SK-N-SH (cell line): ENCODE results near the gene CASS4. TPM values are rescaled to one million over a fixed set of nuclear protein-coding genes. Genes with fewer than 3 reads are reported as not detected.

Experiments used
- CTCF ChIA-PET: fragments of 300-600, 350-600 bp; formaldehyde crosslinking; extraction: SDS; loops from one replicate; lab custom pipeline; 2021; lab: Yijun Ruan, JAX
- POLR2A ChIA-PET: fragments of 350-600 bp; sonication (Branson Sonifier 250); formaldehyde crosslinking; extraction: SDS; loops from one replicate; lab custom pipeline; 2020; ENCODE audit warnings: antibody characterized with exemption, inconsistent platforms; lab: Yijun Ruan, JAX
- DNase-seq: peaks from one replicate; pipeline ENCODE4 v3.0.0; 2012
- H2AFZ ChIP-seq: fragments of 200-600 bp; sonication (generic); 2 replicates; pipeline ENCODE4 v1.8.1; 2016; ENCODE audit warnings: antibody characterized with exemption, mild to moderate bottlenecking, low read depth
- H3F3A ChIP-seq: fragments of 200-600 bp; sonication (generic); replicated peaks from 2 replicates; pipeline ENCODE3; 2016; ENCODE audit warnings: antibody characterized with exemption, mild to moderate bottlenecking; ENCODE audit not compliant: insufficient read depth
- H3K27ac ChIP-seq, 2 experiments: fragments of 200-500 bp in 1 of 2; fragments of 200-600 bp in 1 of 2; sonication (Bioruptor generic) in 1 of 2; sonication (generic), shearing (Covaris generic) in 1 of 2; 2 replicates each; pipeline versions ENCODE4 v1.5.1 to v1.6.1; 2014 to 2016; ENCODE audit warnings: low read depth in 2 of 2, inconsistent platforms in 1 of 2, low read length in 1 of 2, mild to moderate bottlenecking in 1 of 2, mixed read lengths in 1 of 2
- H3K27me3 ChIP-seq: fragments of 200-600 bp; sonication (generic), shearing (Covaris generic); 2 replicates; pipeline ENCODE4 v1.6.1; 2016; ENCODE audit warnings: mixed run types; ENCODE audit not compliant: insufficient read depth
- H3K36me3 ChIP-seq, 2 experiments: fragments of 200-500 bp in 1 of 2; fragments of 200-600 bp in 1 of 2; sonication (Bioruptor generic) in 1 of 2; sonication (generic) in 1 of 2; replicated peaks in 1 of 2; 2 replicates each; pipeline versions ENCODE3 to v1.5.1; 2014 to 2016; ENCODE audit warnings: low read length in 1 of 2, mild to moderate bottlenecking in 1 of 2; ENCODE audit not compliant: insufficient read depth in 2 of 2, control insufficient read depth in 1 of 2
- H3K4me1 ChIP-seq, 2 experiments: fragments of 200-500 bp in 1 of 2; fragments of 200-600 bp in 1 of 2; sonication (Bioruptor generic) in 1 of 2; sonication (generic), shearing (Covaris generic) in 1 of 2; 2 replicates each; pipeline versions ENCODE4 v1.5.1 to v1.6.1; 2014 to 2016; ENCODE audit warnings: low read depth in 1 of 2, low read length in 1 of 2, mixed run types in 1 of 2; ENCODE audit not compliant: insufficient read depth in 2 of 2, control insufficient read depth in 1 of 2
- H3K4me2 ChIP-seq: fragments of 200-600 bp; sonication (generic), shearing (Covaris generic); 2 replicates; pipeline ENCODE4 v1.6.1; 2017; ENCODE audit warnings: mixed run types
- H3K4me3 ChIP-seq, 2 experiments: fragments of 200-500 bp in 1 of 2; fragments of 200-600 bp in 1 of 2; sonication (Bioruptor generic) in 1 of 2; sonication (generic), shearing (Covaris generic) in 1 of 2; 2 replicates each; pipeline versions ENCODE4 v1.5.1 to v1.8.1; 2014 to 2016; ENCODE audit warnings: low read depth in 2 of 2, inconsistent platforms in 1 of 2, low read length in 1 of 2, mild to moderate bottlenecking in 1 of 2, mixed read lengths in 1 of 2, moderate library complexity in 1 of 2
- H3K79me2 ChIP-seq: fragments of 200-600 bp; sonication (generic); 2 replicates; pipeline ENCODE4 v1.8.1; 2017; ENCODE audit warnings: mild to moderate bottlenecking; ENCODE audit not compliant: insufficient read depth
- H3K9ac ChIP-seq: fragments of 200-600 bp; sonication (generic); 2 replicates; pipeline ENCODE4 v1.6.1; 2017; ENCODE audit warnings: mixed run types
- H3K9me2 ChIP-seq: fragments of 200-600 bp; sonication (generic); 2 replicates; pipeline ENCODE4 v1.6.1; 2017; ENCODE audit warnings: mixed run types
- H3K9me3 ChIP-seq: fragments of 200-600 bp; sonication (generic); 2 replicates; pipeline ENCODE4 v1.6.1; 2017; ENCODE audit warnings: mixed run types, mild to moderate bottlenecking, moderate library complexity
- H4K20me1 ChIP-seq: fragments of 200-600 bp; sonication (generic); 2 replicates; pipeline ENCODE4 v1.6.1; 2017; ENCODE audit warnings: mild to moderate bottlenecking, mixed run types; ENCODE audit not compliant: insufficient read depth
- CTCF ChIP-seq: fragments of 200-600 bp; sonication (generic); IDR thresholded peaks from 2 replicates; pipeline ENCODE4 v1.6.1; 2017; ENCODE audit warnings: antibody characterized with exemption, mild to moderate bottlenecking, moderate library complexity
- EZH2phosphoT487 ChIP-seq: fragments of 200-600 bp; sonication (generic); IDR thresholded peaks from 2 replicates; pipeline ENCODE4 v1.6.1; 2017; ENCODE audit warnings: low read depth, mixed run types, mild to moderate bottlenecking, antibody characterized with exemption, moderate library complexity, borderline replicate concordance
- FOSL2 ChIP-seq: IDR thresholded peaks from 2 replicates; pipeline ENCODE4 v1.4.0; 2012; ENCODE audit warnings: low read depth, mild to moderate bottlenecking, moderate library complexity, borderline replicate concordance
- FOXJ3 ChIP-seq: sonication (generic); formaldehyde crosslinking; IDR thresholded peaks from 2 replicates; pipeline ENCODE4 v1.5.1; 2020; ENCODE audit warnings: mild to moderate bottlenecking, missing genetic modification reagents
- FOXM1 ChIP-seq: IDR thresholded peaks from 2 replicates; pipeline ENCODE4 v1.4.0; 2012; ENCODE audit warnings: low read depth, mild to moderate bottlenecking
- GABPA ChIP-seq: IDR thresholded peaks from 2 replicates; pipeline ENCODE4 v1.4.0; 2012; ENCODE audit warnings: low read depth, mild to moderate bottlenecking
- JUND ChIP-seq: IDR thresholded peaks from 2 replicates; pipeline ENCODE4 v1.4.0; 2012
- MXI1 ChIP-seq: IDR thresholded peaks from 2 replicates; pipeline ENCODE4 v1.6.1; 2012; ENCODE audit warnings: mild to moderate bottlenecking, low read depth, low read length, improper control_type of control experiment
- NFIC ChIP-seq: IDR thresholded peaks from 2 replicates; pipeline ENCODE4 v1.4.0; 2012; ENCODE audit warnings: borderline replicate concordance
- NRF1 ChIP-seq: IDR thresholded peaks from 2 replicates; pipeline ENCODE4 v1.6.1; 2012; ENCODE audit warnings: low read depth, mild to moderate bottlenecking, low read length
- RCOR1 ChIP-seq: fragments of 150-350 bp; IDR thresholded peaks from 2 replicates; pipeline ENCODE4 v1.6.1; 2017; ENCODE audit warnings: antibody characterized with exemption, low read length
- REST ChIP-seq: IDR thresholded peaks from 2 replicates; pipeline ENCODE4 v1.6.1; 2012; ENCODE audit warnings: mild to moderate bottlenecking, low read depth, low read length, moderate library complexity
- SIN3A ChIP-seq: IDR thresholded peaks from 2 replicates; pipeline ENCODE4 v1.6.1; 2012; ENCODE audit warnings: low read depth, mild to moderate bottlenecking, low read length, moderate library complexity, borderline replicate concordance
- whole genome bisulfite sequencing: methylation state at CpG from one replicate; pipeline ENCODE4 v1.1.6; 2017; ENCODE audit warnings: low lambda C conversion rate; 5-methylcytosine and 5-hydroxymethylcytosine counted together
- polyA plus RNA-seq, 3 experiments: library from polyadenylated mRNA; depleted of rRNA; stranded (reverse); fragments of >200 nt; gene quantifications; 2 replicates each; pipeline ENCODE4 v1.2.3, GENCODE V29; 2012
- TF ChIP-seq, protein P1 (sequence below): fragments of 150-350 bp; IDR thresholded peaks from 2 replicates; pipeline ENCODE4 v1.6.1; 2016; ENCODE audit warnings: mild to moderate bottlenecking, low read depth, low read length

CASS4 gene
- polyA plus RNA-seq, 1 of the 3 experiments (the other 2 are of a cell fraction), result not detected

DNA sequence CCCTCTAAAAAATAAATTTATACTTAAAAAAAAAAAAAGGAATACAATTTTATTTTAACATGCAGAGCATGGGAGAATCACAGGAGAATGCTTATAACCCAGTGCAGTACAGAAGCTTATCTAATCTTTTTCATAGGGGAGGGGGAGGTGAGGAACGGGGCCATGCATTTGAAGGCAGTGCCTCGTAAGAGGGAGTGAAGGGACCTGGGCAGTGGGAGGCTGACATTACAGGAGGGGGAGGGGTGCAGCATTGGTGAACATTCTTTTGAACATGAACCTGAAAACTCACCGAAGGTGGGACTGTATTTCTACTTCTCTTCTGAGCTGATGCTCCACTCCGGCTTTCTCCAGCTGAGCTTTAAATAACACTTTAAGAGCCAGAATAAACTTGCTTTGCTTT is 29.4 kb upstream of the CASS4 start (continued):
- TF ChIP-seq, protein P1, sequence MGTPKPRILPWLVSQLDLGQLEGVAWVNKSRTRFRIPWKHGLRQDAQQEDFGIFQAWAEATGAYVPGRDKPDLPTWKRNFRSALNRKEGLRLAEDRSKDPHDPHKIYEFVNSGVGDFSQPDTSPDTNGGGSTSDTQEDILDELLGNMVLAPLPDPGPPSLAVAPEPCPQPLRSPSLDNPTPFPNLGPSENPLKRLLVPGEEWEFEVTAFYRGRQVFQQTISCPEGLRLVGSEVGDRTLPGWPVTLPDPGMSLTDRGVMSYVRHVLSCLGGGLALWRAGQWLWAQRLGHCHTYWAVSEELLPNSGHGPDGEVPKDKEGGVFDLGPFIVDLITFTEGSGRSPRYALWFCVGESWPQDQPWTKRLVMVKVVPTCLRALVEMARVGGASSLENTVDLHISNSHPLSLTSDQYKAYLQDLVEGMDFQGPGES, result no peak
- no peak for TF ChIP-seq GABPA

DNA sequence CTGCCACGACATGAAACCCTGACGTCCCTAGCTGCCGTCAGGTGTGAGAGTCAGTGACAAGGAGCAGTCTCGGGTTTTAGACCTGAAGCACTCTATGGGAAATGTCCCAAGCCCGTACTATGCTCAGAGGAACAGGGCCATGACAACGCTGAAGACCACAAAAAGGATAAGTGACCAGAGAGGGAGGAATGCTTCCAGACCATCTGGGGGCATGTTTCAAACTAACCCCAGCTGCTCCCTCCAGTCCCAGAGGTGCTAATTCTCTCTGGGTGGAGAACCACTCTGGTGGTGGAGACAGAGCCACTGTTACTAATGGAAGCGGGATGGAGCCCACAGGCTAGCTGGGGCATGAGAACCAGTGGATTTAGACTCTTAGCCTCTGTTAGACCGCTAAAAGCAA is 28.7 kb upstream of the CASS4 start:
- 94% methylated on average over 8 of the region's 8 CpGs for WGBS
- Histone ChIP-seq H3K36me3 (peaks cover 35 to 48% of the 10 kb centered on the region in 2 experiments), H3K9me3 (no peaks in the 10 kb centered on the region), H3K79me2 (peaks cover 97% of the 10 kb centered on the region), H3K9me2 (no peaks in the 10 kb centered on the region), H3K4me1 (no peaks in the 10 kb centered on the region; a peak in 2 of 4 replicates), H3K27ac (no peak overlapping the region; a peak in 1 of 4 replicates), H3F3A (peaks cover 12% of the 10 kb centered on the region), H3K9ac (no peak overlapping the region), H3K4me2 (no peak overlapping the region), H4K20me1 (no peaks in the 10 kb centered on the region), H3K27me3 (no peaks in the 10 kb centered on the region), H3K4me3 (no peak overlapping the region), H2AFZ (no peak overlapping the region; the same call in 1 of the 2 replicates)
- TF ChIP-seq RCOR1, result no peak
- TF ChIP-seq REST, result no peak
- no peak for TF ChIP-seq SIN3A
- no peak for TF ChIP-seq NRF1
- no peak for TF ChIP-seq EZH2phosphoT487
- TF ChIP-seq, protein P1, result no peak
- TF ChIP-seq JUND, result no peak
- TF ChIP-seq NFIC, result no peak
- no peak for TF ChIP-seq MXI1
- TF ChIP-seq FOSL2, result no peak
- no peak for TF ChIP-seq FOXJ3
- TF ChIP-seq CTCF, result no peak
- TF ChIP-seq FOXM1, result no peak
- POLR2A ChIA-PET, result no interaction called here
- no peak for DNase-seq
- CTCF ChIA-PET, result interaction anchor here (1.1 kb wide), 1 partner anchor 10 kb away, joined by 4 read pairs; no protein-coding TSS in a partner anchor
